A549 (cell line): Measurements from ENCODE around the gene FER. TPM values are rescaled to one million over a fixed set of nuclear protein-coding genes. Genes with fewer than 3 reads are reported as not detected.
A peak's percentile ranks its signal among the peaks of the same experiment; 100 is the strongest.

Experiments
- ATAC-seq, 2 experiments: fragments of 200-7000 bp in 1 of 2; fragments of >200 bp in 1 of 2; cut with Nextera tagmentation in 1 of 2; cut with Tn5 transposase in 1 of 2; 3 replicates each; pipeline versions ENCODE4 v1.8.0 to v1.9.1; 2018 to 2020; ENCODE audit warnings: mild to moderate bottlenecking in 1 of 2, moderate library complexity in 1 of 2
- CTCF ChIA-PET: fragments of 300-600 bp; sonication (Branson Sonifier 250); formaldehyde crosslinking; extraction: SDS; loops from one replicate; lab custom pipeline; 2021; ENCODE audit warnings: antibody characterized with exemption, inconsistent platforms; lab: Yijun Ruan, JAX
- POLR2A ChIA-PET: fragments of 350-600 bp; formaldehyde crosslinking; extraction: SDS; loops from one replicate; lab custom pipeline; 2021; ENCODE audit warnings: antibody characterized with exemption, inconsistent platforms; lab: Yijun Ruan, JAX
- DNase-seq, 2 experiments: peaks; one replicate each; pipeline versions ENCODE4 v3.0.0 to v3.0.0-alpha.2; 2011 to 2016; ENCODE audit warnings: low read depth in 1 of 2, low spot score in 1 of 2
- FAIRE-seq: peaks from 2 replicates; lab custom pipeline; 2011; peaks lifted over from hg19 to GRCh38; lab: Jason Lieb, UNC
- H3K27ac ChIP-seq, 2 experiments: fragments of >200 bp; sonication (Bioruptor Twin); formaldehyde crosslinking; 3 replicates each; pipeline ENCODE4 v1.5.1; 2016 to 2017
- H3K4me1 ChIP-seq: fragments of >200 bp; sonication (Bioruptor Twin); formaldehyde crosslinking; 3 replicates; pipeline ENCODE4 v1.6.1; 2016
- H3K4me2 ChIP-seq: fragments of >200 bp; sonication (Bioruptor Twin); formaldehyde crosslinking; 3 replicates; pipeline ENCODE4 v1.6.1; 2016
- H3K4me3 ChIP-seq: fragments of >200 bp; sonication (Bioruptor Twin); formaldehyde crosslinking; 3 replicates; pipeline ENCODE4 v1.5.1; 2016
- H3K9me3 ChIP-seq: fragments of >200 bp; sonication (Bioruptor Twin); formaldehyde crosslinking; 3 replicates; pipeline ENCODE4 v1.6.1; 2016
- BHLHE40 ChIP-seq: IDR thresholded peaks from 2 replicates; pipeline ENCODE4 v1.6.1; 2012; ENCODE audit warnings: low read depth, low read length, inconsistent platforms
- CBX2 ChIP-seq: fragments of 200-600 bp; sonication (generic); IDR thresholded peaks from 2 replicates; pipeline ENCODE4 v1.6.1; 2016; ENCODE audit warnings: low read depth, mild to moderate bottlenecking, borderline replicate concordance
- CBX8 ChIP-seq: fragments of 200-600 bp; sonication (generic); IDR thresholded peaks from 2 replicates; pipeline ENCODE4 v1.6.1; 2016
- CHD4 ChIP-seq: fragments of 200-600 bp; sonication (generic); IDR thresholded peaks from 2 replicates; pipeline ENCODE4 v1.6.1; 2016; ENCODE audit warnings: antibody characterized with exemption, mild to moderate bottlenecking, borderline replicate concordance
- E2F6 ChIP-seq: IDR thresholded peaks from 2 replicates; pipeline ENCODE4 v1.6.1; 2012; ENCODE audit warnings: low read depth, borderline replicate concordance
- EHF ChIP-seq: fragments of 250-450 bp; sonication (Bioruptor Pico); IDR thresholded peaks from 2 replicates; pipeline ENCODE4 v1.5.0; 2020; ENCODE audit warnings: mild to moderate bottlenecking
- EHMT2 ChIP-seq: fragments of 200-600 bp; sonication (generic); IDR thresholded peaks from 2 replicates; pipeline ENCODE4 v1.6.1; 2016; ENCODE audit warnings: antibody characterized with exemption, low read depth, mild to moderate bottlenecking, moderate library complexity
- FOSB ChIP-seq: fragments of 250-450 bp; sonication (Bioruptor Pico); IDR thresholded peaks from 2 replicates; pipeline ENCODE4 v1.5.0; 2020; ENCODE audit warnings: mild to moderate bottlenecking, moderate library complexity
- FOXS1 ChIP-seq: fragments of 250-450 bp; sonication (Bioruptor Pico); IDR thresholded peaks from 2 replicates; pipeline ENCODE4 v1.5.0; 2020; ENCODE audit warnings: mild to moderate bottlenecking, moderate library complexity
- HDAC2 ChIP-seq: fragments of 200-600 bp; sonication (generic); IDR thresholded peaks from 2 replicates; pipeline ENCODE4 v1.6.1; 2016
- HES2 ChIP-seq: fragments of >200 bp; sonication (Bioruptor Twin); formaldehyde crosslinking; IDR thresholded peaks from 2 replicates; pipeline ENCODE4 v1.6.1; 2016
- HEYL ChIP-seq: fragments of 250-450 bp; sonication (Bioruptor Pico); IDR thresholded peaks from 2 replicates; pipeline ENCODE4 v1.8.0; 2021; ENCODE audit warnings: mild to moderate bottlenecking, moderate library complexity
- HMGXB4 ChIP-seq: fragments of 250-450 bp; sonication (Bioruptor Pico); IDR thresholded peaks from 2 replicates; pipeline ENCODE4 v1.5.0; 2021; ENCODE audit warnings: mild to moderate bottlenecking, moderate library complexity, borderline replicate concordance
- HOXB13 ChIP-seq: fragments of 250-450 bp; sonication (Bioruptor Pico); IDR thresholded peaks from 2 replicates; pipeline ENCODE4 v1.5.0; 2020; ENCODE audit warnings: low read depth, mild to moderate bottlenecking, moderate library complexity
- HOXB5 ChIP-seq: fragments of 250-450 bp; sonication (Bioruptor Pico); IDR thresholded peaks from 2 replicates; pipeline ENCODE4 v1.5.0; 2020; ENCODE audit warnings: mild to moderate bottlenecking, moderate library complexity
- JUN ChIP-seq, 2 experiments: fragments of >200 bp; sonication (Bioruptor Twin); formaldehyde crosslinking; IDR thresholded peaks; 2 replicates in 1 of 2; 3 replicates in 1 of 2; pipeline ENCODE4 v1.6.1; 2016 to 2017
- KDM1A ChIP-seq: fragments of 200-600 bp; sonication (generic); IDR thresholded peaks from 2 replicates; pipeline ENCODE4 v1.6.1; 2016; ENCODE audit warnings: low read depth, mild to moderate bottlenecking
- MAZ ChIP-seq: fragments of 150-350 bp; IDR thresholded peaks from 2 replicates; pipeline ENCODE4 v1.6.1; 2014; ENCODE audit warnings: antibody characterized with exemption, low read depth, low read length, borderline replicate concordance
- NFE2L2 ChIP-seq: fragments of 150-350 bp; conservative IDR thresholded peaks from 2 replicates; pipeline ENCODE4 v1.6.1; 2014; ENCODE audit warnings: low read length
- PHF8 ChIP-seq: fragments of 200-600 bp; sonication (generic); IDR thresholded peaks from 2 replicates; pipeline ENCODE4 v1.6.1; 2016; ENCODE audit warnings: low read depth, mild to moderate bottlenecking, antibody characterized with exemption, moderate library complexity, borderline replicate concordance
- POLR2A ChIP-seq: IDR thresholded peaks from 2 replicates; pipeline ENCODE4 v1.6.1; 2012; ENCODE audit warnings: mild to moderate bottlenecking, low read length
- POLR2AphosphoS2 ChIP-seq: conservative IDR thresholded peaks from 2 replicates; pipeline ENCODE4 v1.6.1; 2012; ENCODE audit warnings: low read length, improper control_type of control experiment, inconsistent platforms
- REST ChIP-seq: fragments of 200-600 bp; sonication (generic); IDR thresholded peaks from 2 replicates; pipeline ENCODE4 v1.6.1; 2016; ENCODE audit warnings: antibody characterized with exemption, mild to moderate bottlenecking, moderate library complexity
- SMC3 ChIP-seq: fragments of >200 bp; sonication (Bioruptor Twin); formaldehyde crosslinking; IDR thresholded peaks from 3 replicates; pipeline ENCODE4 v1.6.1; 2018; ENCODE audit warnings: inconsistent platforms
- TP53 ChIP-seq: fragments of 250-450 bp; sonication (Bioruptor Pico); IDR thresholded peaks from 2 replicates; pipeline ENCODE4 v1.5.0; 2021; ENCODE audit warnings: mild to moderate bottlenecking, moderate library complexity
- USF2 ChIP-seq: fragments of 450-650 bp; IDR thresholded peaks from 2 replicates; pipeline ENCODE4 v1.6.1; 2014; ENCODE audit warnings: antibody characterized with exemption
- ZC3H11A ChIP-seq: fragments of 450-650 bp; IDR thresholded peaks from 2 replicates; pipeline ENCODE4 v1.6.1; 2014; ENCODE audit warnings: antibody characterized with exemption, mild to moderate bottlenecking
- WGBS: methylation state at CpG from one replicate; pipeline ENCODE4 v1.1.6; 2017; ENCODE audit errors: missing lambda C conversion rate; 5-methylcytosine and 5-hydroxymethylcytosine counted together
- polyA plus RNA-seq, 4 experiments: library from polyadenylated mRNA; depleted of rRNA in 3 of 4; stranded (reverse); fragments of >200 nt; fragmentation: RNase III in 1 of 4; extraction: RNeasy Plus Mini Kit Qiagen cat#74134 plus additional on column Dnase treatment in 1 of 4; gene quantifications; 2 replicates in 3 of 4; 3 replicates in 1 of 4; pipeline ENCODE4 v1.2.3, GENCODE V29; 2011 to 2017

FER gene
- polyA plus RNA-seq, 2 of the 4 experiments (the other 2 are of a cell fraction), result 3.6 to 12.3 TPM

- DNase-seq (no peak), FAIRE-seq (no peak), ATAC-seq (no peak)
- Histone ChIP-seq H3K4me2 (no peak overlapping the region), H3K9me3 (no peaks in the 10 kb centered on the region), H3K4me3 (no peak overlapping the region), H3K27ac (no peak overlapping the region), H3K4me1 (peaks cover 4% of the 10 kb centered on the region; the same call in 1 of the 3 replicates)
- TF ChIP-seq NFE2L2 (no peak), HOXB5 (CRISPR knock-in tag) (no peak), CBX8 (no peak), EHMT2 (no peak), SMC3 (no peak), CHD4 (no peak), POLR2AphosphoS2 (no peak), MAZ (no peak), JUN (IDR thresholded peaks at IDR 0.05) (no peak), HOXB13 (CRISPR knock-in tag) (no peak), TP53 (CRISPR knock-in tag) (no peak), EHF (CRISPR knock-in tag) (no peak), USF2 (no peak), FOXS1 (CRISPR knock-in tag) (no peak), KDM1A (no peak), HES2 (no peak)
- WGBS, result 72% methylated on average over 1 of the region's 1 CpG
- CTCF ChIA-PET, result no interaction called here
- POLR2A ChIA-PET, result no interaction called here
Observed at GRCh38 chr5:108743319-108743718, 4.4 kb upstream of the FER start.

- POLR2A ChIA-PET, result interaction anchor here (1.2 kb wide), 1 partner anchor 16 kb away, joined by 5 read pairs; no protein-coding TSS in a partner anchor
- H3K9me3 ChIP-seq, result no peaks in the 10 kb centered on the region
- no peak for TF ChIP-seq CBX2
- no peak for TF ChIP-seq FOSB (CRISPR knock-in tag)
- no peak for TF ChIP-seq BHLHE40
- TF ChIP-seq ZC3H11A, result no peak
- TF ChIP-seq E2F6, result no peak
- TF ChIP-seq PHF8, result no peak
- no peak overlapping the region for H3K4me3 ChIP-seq
- H3K4me1 ChIP-seq, result peaks cover 4% of the 10 kb centered on the region; the same call in 1 of the 3 replicates
- DNase-seq, result no peak
- H3K27ac ChIP-seq, result no peak overlapping the region
- 64% methylated on average over 3 of the region's 3 CpGs for WGBS
- CTCF ChIA-PET, result no interaction called here
- H3K4me2 ChIP-seq, result no peak overlapping the region
- ATAC-seq, result no peak
- FAIRE-seq, result no peak
Observed at GRCh38 chr5:108743846-108744245, 3.9 kb upstream of the FER start.

- Histone ChIP-seq H3K4me2 (peak overlapping the region; percentile 80), H3K4me3 (peak overlapping the region; percentile 77), H3K4me1 (peaks cover 7% of the 10 kb centered on the region; the same call in 2 of the 3 replicates), H3K27ac (peak overlapping the region; percentile 83 to 93; a peak in 5 of 6 replicates), H3K9me3 (no peaks in the 10 kb centered on the region)
- CTCF ChIA-PET, result no interaction called here
- DNase-seq (no peak), ATAC-seq (no peak), FAIRE-seq (no peak)
- 63% methylated on average over 10 of the region's 10 CpGs for WGBS
- POLR2A ChIA-PET, result interaction anchor here (3.1 kb wide), 1 partner anchor 19 kb away, joined by 47 read pairs; no protein-coding TSS in a partner anchor
- TF ChIP-seq HDAC2 (no peak), E2F6 (no peak), HEYL (no peak), REST (no peak), POLR2A (no peak), HMGXB4 (CRISPR knock-in tag) (no peak)
Observed at GRCh38 chr5:108747111-108747773, 455 bp upstream of the FER start.
